H1 (cell line): ENCODE results near the gene MTARC2. TPM values are rescaled to one million over a fixed set of nuclear protein-coding genes. Genes with fewer than 3 reads are reported as not detected.

ENCODE experiments used
- CTCF ChIA-PET: fragments of 300-600 bp; sonication (Branson Sonifier 250); formaldehyde crosslinking; loops from one replicate; lab custom pipeline; 2021; ENCODE audit not compliant: partially characterized antibody; lab: Charles Lee
- POLR2A ChIA-PET: fragments of 300-600 bp; sonication (Branson Sonifier 250); formaldehyde crosslinking; loops from one replicate; lab custom pipeline; 2021; ENCODE audit warnings: inconsistent platforms; ENCODE audit not compliant: partially characterized antibody; lab: Charles Lee
- DNase-seq, 2 experiments: peaks; one replicate each; pipeline versions ENCODE4 v3.0.0 to v3.0.0-alpha.2; 2010 to 2022; ENCODE audit warnings: low spot score in 2 of 2, low read depth in 1 of 2, mixed read lengths in 1 of 2
- FAIRE-seq: peaks from 2 replicates; lab custom pipeline; 2011; peaks lifted over from hg19 to GRCh38; lab: Jason Lieb, UNC
- H2AFZ ChIP-seq: 2 replicates; pipeline ENCODE4 v1.8.1; 2012; ENCODE audit warnings: low read length, inconsistent platforms
- H2AK5ac ChIP-seq: 2 replicates; pipeline ENCODE4 v1.6.1; 2013; ENCODE audit warnings: low read depth, low read length
- H2BK120ac ChIP-seq: replicated peaks from 2 replicates; pipeline ENCODE3; 2013; ENCODE audit warnings: low read depth, low read length, inconsistent platforms
- H2BK12ac ChIP-seq: 2 replicates; pipeline ENCODE4 v1.6.1; 2013; ENCODE audit warnings: low read depth, low read length
- H2BK15ac ChIP-seq: 2 replicates; pipeline ENCODE4 v1.6.1; 2013; ENCODE audit warnings: low read length
- H2BK20ac ChIP-seq: 2 replicates; pipeline ENCODE4 v1.6.1; 2013; ENCODE audit warnings: low read length
- H2BK5ac ChIP-seq: 2 replicates; pipeline ENCODE4 v1.6.1; 2013; ENCODE audit warnings: low read depth, low read length
- H3K14ac ChIP-seq: 2 replicates; pipeline ENCODE4 v1.6.1; 2013; ENCODE audit warnings: inconsistent platforms; ENCODE audit not compliant: insufficient read length
- H3K18ac ChIP-seq: 2 replicates; pipeline ENCODE4 v1.6.1; 2013; ENCODE audit warnings: low read length; ENCODE audit errors: extremely low read depth
- H3K23ac ChIP-seq: 2 replicates; pipeline ENCODE4 v1.6.1; 2013; ENCODE audit warnings: inconsistent platforms; ENCODE audit not compliant: insufficient read length
- H3K23me2 ChIP-seq: 2 replicates; pipeline ENCODE4 v1.6.1; 2013; ENCODE audit warnings: low read depth, low read length
- H3K27ac ChIP-seq: 2 replicates; pipeline ENCODE4 v1.6.1; 2011; ENCODE audit warnings: low read depth, low read length, inconsistent platforms
- H3K27me3 ChIP-seq, 4 experiments: replicated peaks in 1 of 4; 1 replicate in 1 of 4; 2 replicates in 3 of 4; pipeline versions ENCODE4 v1.6.1 to v1.8.1; 2011 to 2013; ENCODE audit warnings: low read length in 3 of 4, mild to moderate bottlenecking in 3 of 4, inconsistent platforms in 2 of 4, mixed read lengths in 2 of 4, moderate library complexity in 1 of 4; ENCODE audit not compliant: control insufficient read depth in 3 of 4, insufficient read depth in 3 of 4; ENCODE audit errors: extremely low read depth in 1 of 4
- H3K36me3 ChIP-seq, 4 experiments: 2 replicates each; pipeline versions ENCODE4 v1.6.1 to v1.8.1; 2011 to 2013; ENCODE audit warnings: mild to moderate bottlenecking in 4 of 4, low read length in 3 of 4, moderate library complexity in 2 of 4, control low read depth in 1 of 4, inconsistent platforms in 1 of 4; ENCODE audit not compliant: insufficient read depth in 4 of 4, control insufficient read depth in 2 of 4
- H3K4ac ChIP-seq: replicated peaks from 2 replicates; pipeline ENCODE3; 2013; ENCODE audit warnings: low read length, low read depth, mixed read lengths, inconsistent platforms; ENCODE audit not compliant: insufficient read length
- H3K4me1 ChIP-seq, 4 experiments: replicated peaks in 1 of 4; 1 replicate in 1 of 4; 2 replicates in 3 of 4; pipeline versions ENCODE4 v1.6.1 to v1.8.1; 2011 to 2013; ENCODE audit warnings: low read length in 3 of 4, inconsistent platforms in 2 of 4, mixed read lengths in 1 of 4; ENCODE audit not compliant: insufficient read depth in 4 of 4, control insufficient read depth in 3 of 4
- H3K4me2 ChIP-seq, 2 experiments: 2 replicates each; pipeline versions ENCODE4 v1.6.1 to v1.8.1; 2011 to 2013; ENCODE audit warnings: low read depth in 2 of 2, low read length in 2 of 2, control low read depth in 1 of 2, inconsistent platforms in 1 of 2, mild to moderate bottlenecking in 1 of 2; ENCODE audit not compliant: insufficient read depth in 1 of 2
- H3K4me3 ChIP-seq, 4 experiments: fragments of 200-600, 300-600 bp in 1 of 4; sonication (generic), shearing (Covaris generic), sonication (Bioruptor Twin) in 1 of 4; 2 replicates each; pipeline versions ENCODE4 v1.5.1 to v1.8.1; 2011 to 2016; ENCODE audit warnings: low read length in 4 of 4, low read depth in 3 of 4, control low read depth in 2 of 4, inconsistent platforms in 2 of 4, mild to moderate bottlenecking in 2 of 4, mixed read lengths in 1 of 4, moderate library complexity in 1 of 4; ENCODE audit not compliant: insufficient read depth in 2 of 4; ENCODE audit errors: extremely low read depth in 1 of 4
- H3K56ac ChIP-seq: replicated peaks from 2 replicates; pipeline ENCODE3; 2013; ENCODE audit warnings: low read depth, mild to moderate bottlenecking, mixed read lengths, low read length, inconsistent platforms; ENCODE audit not compliant: insufficient read length
- H3K79me1 ChIP-seq: 2 replicates; pipeline ENCODE4 v1.6.1; 2013; ENCODE audit warnings: low read depth, low read length, control low read depth
- H3K79me2 ChIP-seq, 2 experiments: 2 replicates each; pipeline versions ENCODE4 v1.6.1 to v1.8.1; 2012 to 2013; ENCODE audit warnings: low read length in 2 of 2, mild to moderate bottlenecking in 2 of 2, inconsistent platforms in 1 of 2; ENCODE audit not compliant: insufficient read depth in 2 of 2, control insufficient read depth in 1 of 2
- H3K9ac ChIP-seq, 4 experiments: replicated peaks in 1 of 4; 1 replicate in 1 of 4; 2 replicates in 3 of 4; pipeline versions ENCODE4 v1.6.1 to v1.8.1; 2011 to 2013; ENCODE audit warnings: low read depth in 3 of 4, low read length in 3 of 4, control low read depth in 2 of 4, mild to moderate bottlenecking in 2 of 4, moderate library complexity in 2 of 4, inconsistent platforms in 1 of 4; ENCODE audit errors: extremely low read depth in 1 of 4
- H3K9me3 ChIP-seq, 2 experiments: 2 replicates each; pipeline versions ENCODE4 v1.6.1 to v1.8.1; 2012 to 2013; ENCODE audit warnings: mild to moderate bottlenecking in 2 of 2, moderate library complexity in 2 of 2, control low read depth in 1 of 2, inconsistent platforms in 1 of 2, low read depth in 1 of 2, low read length in 1 of 2, mixed read lengths in 1 of 2; ENCODE audit not compliant: insufficient read depth in 2 of 2
- H4K20me1 ChIP-seq, 2 experiments: replicated peaks in 1 of 2; 2 replicates each; pipeline versions ENCODE3 to v1.8.1; 2011 to 2013; ENCODE audit warnings: inconsistent platforms in 2 of 2, low read length in 2 of 2, mild to moderate bottlenecking in 1 of 2; ENCODE audit not compliant: insufficient read depth in 2 of 2, control insufficient read depth in 1 of 2
- H4K5ac ChIP-seq: 2 replicates; pipeline ENCODE4 v1.6.1; 2013; ENCODE audit warnings: low read length, low read depth, mixed read lengths, inconsistent platforms; ENCODE audit not compliant: insufficient read length
- H4K8ac ChIP-seq: 2 replicates; pipeline ENCODE4 v1.8.0; 2013; ENCODE audit warnings: mild to moderate bottlenecking, moderate library complexity, low read length, inconsistent platforms; ENCODE audit not compliant: insufficient read depth; ENCODE audit errors: extremely low read depth
- H4K91ac ChIP-seq: replicated peaks from 2 replicates; pipeline ENCODE3; 2013; ENCODE audit warnings: low read length, mixed read lengths, inconsistent platforms; ENCODE audit not compliant: insufficient read length
- JUN ChIP-seq: IDR thresholded peaks from 2 replicates; pipeline ENCODE4 v1.6.1; 2011; ENCODE audit warnings: low read depth, mild to moderate bottlenecking, improper control_type of control experiment, low read length
- TCF12 ChIP-seq: IDR thresholded peaks from 2 replicates; pipeline ENCODE4 v1.6.1; 2011; ENCODE audit warnings: low read depth, mild to moderate bottlenecking, low read length
- WGBS, 2 experiments: shearing (Covaris generic) in 1 of 2; methylation state at CpG; one replicate each; pipeline versions ENCODE4 v1.1.6 to v1.1.7; 2013 to 2015; ENCODE audit warnings: low lambda C conversion rate in 2 of 2, mixed read lengths in 2 of 2, inconsistent platforms in 1 of 2, low coverage in 1 of 2, missing lambda C conversion rate in 1 of 2; ENCODE audit not compliant: insufficient replicate concordance in 2 of 2, insufficient coverage in 1 of 2, insufficient read length in 1 of 2; ENCODE audit errors: extremely low coverage in 1 of 2, missing lambda C conversion rate in 1 of 2; 5-methylcytosine and 5-hydroxymethylcytosine counted together
- polyA plus RNA-seq, 7 experiments: library from polyadenylated mRNA; depleted of rRNA in 3 of 7; stranded (reverse) in 5 of 7; unstranded in 2 of 7; fragments of >200 nt in 5 of 7; fragments of 200-250 nt in 2 of 7; gene quantifications; 1 replicate in 5 of 7; 2 replicates in 1 of 7; 4 replicates in 1 of 7; pipeline versions ENCODE4 v1.2.1 to v1.2.3, GENCODE V29; 2011 to 2013; ENCODE audit warnings: missing spikeins in 2 of 7, mixed read lengths in 2 of 7
- total RNA-seq: library from RNA; stranded (reverse); fragmentation: NEBNext Ultra II Directional; extraction: Animal tissue kit (Norgen Biotek cat#: 25700); gene quantifications from 2 replicates; pipeline ENCODE4 v1.2.1, GENCODE V29; 2021

Gene MTARC2
- total and polyA plus RNA-seq, 2 of the 8 experiments (the other 6 are each of a cell fraction or from before 2014, with no cell fraction given): 7.2 to 7.9 TPM

- FAIRE-seq: no peak
- TF ChIP-seq JUN (no peak), TCF12 (no peak)
- TF ChIP-seq, all 59 proteins: peak for 0
- WGBS, 2 experiments: 73% methylated on average over 5 of the region's 5 CpGs; no CpG with 5 or more reads in 1 of the 2 experiments
- H4K91ac ChIP-seq: no peak overlapping the region
- H3K9me3 ChIP-seq: no peaks in the 10 kb centered on the region
- H3K56ac ChIP-seq: no peak overlapping the region
- H3K36me3 ChIP-seq: no peaks in the 10 kb centered on the region
- no peak overlapping the region for H3K14ac ChIP-seq
- no peaks in the 10 kb centered on the region for H3K27me3 ChIP-seq
- H3K23me2 ChIP-seq: no peaks in the 10 kb centered on the region
- H4K5ac ChIP-seq: no peak overlapping the region
- no peak overlapping the region for H3K4ac ChIP-seq
- no peak overlapping the region for H2BK12ac ChIP-seq
- no peak overlapping the region for H2BK15ac ChIP-seq
- 0 out of 4 replicates have a peak overlapping the region, but pooled peaks have one; percentile 13 to 14 for H3K4me2 ChIP-seq
- no peak overlapping the region for H2BK20ac ChIP-seq
- ChIA-PET POLR2A (interaction anchor here (0.8 to 1.6 kb wide), 2 partner anchors 9 to 10 kb away, joined by 3 to 4 read pairs; no protein-coding TSS in a partner anchor), CTCF (interaction anchor here (1.2 to 4.7 kb wide), 11 partner anchors 9 to 422 kb away, joined by 3 to 26 read pairs (median 6); partner anchors contain the start of gene C1orf115)
- peaks cover 0 to 8% (median 4%) of the 10 kb centered on the region in 4 experiments; a peak in 4 of 7 replicates for H3K4me1 ChIP-seq
- no peak overlapping the region for H4K8ac ChIP-seq
- no peaks in the 10 kb centered on the region for H3K79me2 ChIP-seq
- H4K20me1 ChIP-seq: no peaks in the 10 kb centered on the region
- H3K23ac ChIP-seq: no peak overlapping the region
- no peak overlapping the region for H3K4me3 ChIP-seq
- no peak overlapping the region for H3K27ac ChIP-seq
- H2BK5ac ChIP-seq: no peak overlapping the region
- no peak overlapping the region for H2AK5ac ChIP-seq
- DNase-seq: no peak
- H3K79me1 ChIP-seq: no peaks in the 10 kb centered on the region
- H3K18ac ChIP-seq: no peak overlapping the region
- no peak overlapping the region for H3K9ac ChIP-seq
- peak overlapping the region; percentile 63; the same call in 1 of the 2 replicates for H2AFZ ChIP-seq
- no peak overlapping the region for H2BK120ac ChIP-seq
Measured at GRCh38 chr1:220702733-220703270, 45.3 kb upstream of the MTARC2 start.
